ENCODE results near the gene TUNAR. TPM values are rescaled to one million over a fixed set of nuclear protein-coding genes. Genes with fewer than 3 reads are reported as not detected.
A peak's percentile ranks its signal among the peaks of the same experiment; 100 is the strongest.

TUNAR gene
- under 1 TPM in 1 of 4 donors, not detected in 3; 0.54 TPM for total RNA-seq

DNA sequence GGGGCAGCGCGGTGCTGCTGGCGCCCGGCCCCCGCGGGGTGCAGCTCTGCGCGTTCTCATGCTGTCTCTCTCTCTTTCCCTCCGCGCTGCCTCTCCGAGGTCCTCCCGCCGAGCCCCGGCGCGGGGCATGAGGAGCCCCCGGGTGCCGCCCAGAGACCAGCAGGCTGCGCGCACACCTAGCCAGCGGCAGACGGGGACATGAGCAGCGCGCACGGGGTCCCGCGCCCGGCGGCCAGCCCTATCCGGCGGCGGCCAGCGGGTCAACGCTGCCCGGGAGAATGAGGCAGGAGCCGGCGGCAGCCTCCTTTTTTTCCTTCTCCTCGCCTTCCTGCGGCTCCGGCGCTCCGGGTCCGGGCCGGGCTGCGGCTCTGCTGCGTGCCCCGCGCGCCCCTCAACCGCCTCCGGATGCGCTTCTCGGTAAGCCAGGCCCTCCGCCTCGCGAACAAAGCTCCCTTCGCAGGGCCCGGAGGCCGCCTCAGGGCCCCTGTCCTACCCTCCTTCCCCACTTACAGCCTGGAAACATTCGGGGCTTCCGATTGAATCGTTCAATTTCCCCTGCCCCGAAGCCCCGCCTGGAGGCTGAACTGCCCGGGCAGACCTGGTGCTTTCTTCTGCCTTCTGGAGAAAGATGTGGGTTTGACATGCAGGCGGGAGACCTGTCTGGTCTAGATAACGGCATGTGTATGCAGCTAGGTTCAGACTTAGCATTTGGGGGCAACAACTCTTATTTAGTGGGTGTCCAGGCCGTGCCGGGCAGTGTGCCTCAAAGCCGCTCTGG lies at the start of gene TUNAR:
Gene TUNAR, plus strand, starts transcription at position 72 of the 778 bp plus-strand sequence.
- peak within 1 kb of the TSS in 1 of 2 donors; percentile 43 for H3K4me3 ChIP-seq
- H3K27ac ChIP-seq = no peak within 1 kb of the TSS
- no peak for TF ChIP-seq POLR2AphosphoS5 (IDR thresholded peaks at IDR 0.05)
- TF ChIP-seq POLR2A (IDR thresholded peaks at IDR 0.05) = no peak
- TF ChIP-seq, protein P1, sequence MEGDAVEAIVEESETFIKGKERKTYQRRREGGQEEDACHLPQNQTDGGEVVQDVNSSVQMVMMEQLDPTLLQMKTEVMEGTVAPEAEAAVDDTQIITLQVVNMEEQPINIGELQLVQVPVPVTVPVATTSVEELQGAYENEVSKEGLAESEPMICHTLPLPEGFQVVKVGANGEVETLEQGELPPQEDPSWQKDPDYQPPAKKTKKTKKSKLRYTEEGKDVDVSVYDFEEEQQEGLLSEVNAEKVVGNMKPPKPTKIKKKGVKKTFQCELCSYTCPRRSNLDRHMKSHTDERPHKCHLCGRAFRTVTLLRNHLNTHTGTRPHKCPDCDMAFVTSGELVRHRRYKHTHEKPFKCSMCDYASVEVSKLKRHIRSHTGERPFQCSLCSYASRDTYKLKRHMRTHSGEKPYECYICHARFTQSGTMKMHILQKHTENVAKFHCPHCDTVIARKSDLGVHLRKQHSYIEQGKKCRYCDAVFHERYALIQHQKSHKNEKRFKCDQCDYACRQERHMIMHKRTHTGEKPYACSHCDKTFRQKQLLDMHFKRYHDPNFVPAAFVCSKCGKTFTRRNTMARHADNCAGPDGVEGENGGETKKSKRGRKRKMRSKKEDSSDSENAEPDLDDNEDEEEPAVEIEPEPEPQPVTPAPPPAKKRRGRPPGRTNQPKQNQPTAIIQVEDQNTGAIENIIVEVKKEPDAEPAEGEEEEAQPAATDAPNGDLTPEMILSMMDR (IDR thresholded peaks at IDR 0.05) = peak in 1 of 4 experiments; percentile 13
- no peak for TF ChIP-seq EP300 (IDR thresholded peaks at IDR 0.05)
- ATAC-seq = no peak
- H3K36me3 ChIP-seq = no peaks in the 10 kb centered on the region
- H3K27me3 ChIP-seq = peaks cover 87% of the 10 kb centered on the region
- WGBS, 2 donors (ENCODE audit: low coverage in 1 of 2) = 0 to 27% methylated on average over 6 to 12 of the region's 70 CpGs
- peaks cover 0 to 18% (median 8%) of the 10 kb centered on the region in 3 donors for H3K4me1 ChIP-seq
- no peaks in the 10 kb centered on the region for H3K9me3 ChIP-seq

DNA sequence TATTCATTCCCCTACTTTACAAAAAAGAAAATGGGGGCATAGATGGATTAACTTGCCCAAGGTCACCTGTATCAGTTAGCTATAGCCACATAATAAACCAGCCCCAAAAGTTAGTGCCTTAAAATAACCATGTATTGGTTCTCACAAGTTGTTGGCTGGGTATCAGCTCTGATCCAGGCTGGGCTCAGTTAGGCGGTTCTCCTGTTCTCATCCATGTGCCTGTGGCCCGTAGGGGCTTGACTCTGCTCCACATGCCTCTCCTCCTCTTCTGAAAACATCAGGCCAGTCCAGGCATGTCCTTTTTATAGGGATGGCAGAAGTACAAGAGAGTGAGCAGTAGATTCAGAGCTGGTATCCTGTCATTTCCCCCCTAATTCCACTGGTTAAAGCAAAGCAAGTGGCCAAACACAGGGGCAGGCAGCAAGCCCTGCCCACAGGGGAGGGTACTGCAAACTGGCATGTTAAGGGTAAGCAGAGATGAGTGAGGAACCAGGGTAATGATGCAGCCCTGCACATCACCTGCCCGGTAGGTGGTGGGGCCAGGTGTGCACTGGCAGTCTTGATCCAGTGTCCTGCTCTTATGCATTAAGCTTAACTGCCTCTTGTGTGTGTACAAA lies 47.9 kb upstream of the TUNAR start:
- WGBS, 2 donors (ENCODE audit: low coverage in 1 of 2) = 72% methylated on average over 3 of the region's 3 CpGs; no CpG with 5 or more reads in 1 of the 2 donors
- peaks cover 0 to 21% (median 0%) of the 10 kb centered on the region in 3 donors for H3K9me3 ChIP-seq

DNA sequence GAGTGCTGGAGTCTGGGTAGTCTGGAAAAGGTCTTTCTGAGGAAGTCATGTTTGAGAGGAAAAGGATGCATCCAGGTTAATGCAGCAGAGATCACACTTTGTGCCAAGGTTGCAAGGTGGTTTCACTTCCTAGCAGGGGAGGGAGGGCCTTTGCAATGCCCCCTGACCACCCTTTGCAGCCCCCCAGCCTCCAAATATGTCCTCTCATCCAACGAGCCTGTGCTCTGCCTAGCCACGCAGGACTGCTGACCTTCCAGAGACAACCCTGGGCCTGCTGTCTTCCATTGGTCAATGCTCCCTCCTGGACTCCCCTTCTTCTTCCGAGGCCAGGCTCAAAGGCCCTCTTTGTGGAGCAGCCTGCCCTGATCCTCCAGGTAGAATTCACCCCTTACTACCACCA lies 47.3 kb upstream of the TUNAR start:
- no peaks in the 10 kb centered on the region for H3K36me3 ChIP-seq
- H3K9me3 ChIP-seq = peaks cover 0 to 21% (median 0%) of the 10 kb centered on the region in 3 donors
- 69 to 75% methylated on average over 1 to 3 of the region's 3 CpGs for WGBS, 2 donors (ENCODE audit: low coverage in 1 of 2)
- H3K4me1 ChIP-seq = no peaks in the 10 kb centered on the region
- H3K27ac ChIP-seq = no peak overlapping the region
- H3K4me3 ChIP-seq = no peak overlapping the region
- no peak for TF ChIP-seq POLR2AphosphoS5 (IDR thresholded peaks at IDR 0.05)
- TF ChIP-seq, protein P1 (IDR thresholded peaks at IDR 0.05) = no peak
- no peak for TF ChIP-seq EP300 (IDR thresholded peaks at IDR 0.05)
- TF ChIP-seq POLR2A (IDR thresholded peaks at IDR 0.05) = no peak
- no peak for ATAC-seq
- peaks cover 56% of the 10 kb centered on the region for H3K27me3 ChIP-seq

More for the DNA sequence above, 47.9 kb upstream of the TUNAR start:
- Histone ChIP-seq H3K4me3 (no peak overlapping the region), H3K36me3 (no peaks in the 10 kb centered on the region), H3K4me1 (no peaks in the 10 kb centered on the region), H3K27ac (no peak overlapping the region), H3K27me3 (peaks cover 52% of the 10 kb centered on the region)
- ATAC-seq = no peak
- TF ChIP-seq POLR2A (IDR thresholded peaks at IDR 0.05) (no peak), EP300 (IDR thresholded peaks at IDR 0.05) (no peak), POLR2AphosphoS5 (IDR thresholded peaks at IDR 0.05) (no peak)
- TF ChIP-seq, protein P1 (IDR thresholded peaks at IDR 0.05) = no peak

DNA sequence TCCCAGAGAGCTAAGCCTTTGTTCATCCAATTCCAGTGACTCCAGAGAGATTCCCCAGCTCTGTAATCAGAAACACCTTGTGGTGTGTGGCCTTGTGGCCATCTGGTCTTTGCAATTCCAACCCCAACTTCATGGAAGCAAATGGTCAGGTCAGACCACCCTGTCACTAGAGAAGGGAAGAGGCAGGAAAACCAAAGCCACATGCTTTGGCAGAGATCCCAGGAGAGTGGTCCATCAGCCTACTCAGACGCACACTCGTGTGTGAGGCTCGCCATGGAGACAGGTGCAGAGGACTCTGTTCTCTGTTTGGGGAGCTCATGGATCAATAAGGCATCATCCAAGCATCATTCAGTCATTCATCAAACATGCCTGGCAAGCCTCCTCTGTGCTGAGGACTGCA lies 46.2 kb upstream of the TUNAR start:
- H3K36me3 ChIP-seq = no peaks in the 10 kb centered on the region
- peaks cover 56% of the 10 kb centered on the region for H3K27me3 ChIP-seq
- H3K9me3 ChIP-seq = peaks cover 0 to 21% (median 0%) of the 10 kb centered on the region in 3 donors
- H3K4me1 ChIP-seq = no peaks in the 10 kb centered on the region
- H3K4me3 ChIP-seq = no peak overlapping the region
- ATAC-seq = no peak
- 30% methylated on average over 2 of the region's 3 CpGs; no CpG with 5 or more reads in 1 of the 2 donors for WGBS, 2 donors (ENCODE audit: low coverage in 1 of 2)
- no peak overlapping the region for H3K27ac ChIP-seq
- TF ChIP-seq, protein P1 (IDR thresholded peaks at IDR 0.05) = no peak
- TF ChIP-seq POLR2AphosphoS5 (IDR thresholded peaks at IDR 0.05) (no peak), POLR2A (IDR thresholded peaks at IDR 0.05) (no peak)

All from gastroesophageal sphincter (tissue), 4 donors.